Ascending aorta (tissue), 2 donors: ENCODE results near the gene SEMA3E. TPM values are rescaled to one million over a fixed set of nuclear protein-coding genes. Genes with fewer than 3 reads are reported as not detected.

Experiments used
- DNase-seq, 2 donors: peaks; one replicate each; pipeline ENCODE4 v3.0.0-alpha.2; 2019; ENCODE audit warnings: low spot score in 2 of 2
- H3K27ac ChIP-seq, 2 donors: fragments of 200-600 bp; sonication (generic); one replicate each; pipeline ENCODE4 v1.5.1; 2016 to 2017; ENCODE audit warnings: mild to moderate bottlenecking in 1 of 2
- H3K27me3 ChIP-seq: fragments of 200-600 bp; sonication (generic); one replicate; pipeline ENCODE4 v1.5.1; 2017
- H3K36me3 ChIP-seq, 2 donors: fragments of 200-600 bp; sonication (generic); one replicate each; pipeline ENCODE4 v1.5.1; 2016
- H3K4me1 ChIP-seq, 2 donors: fragments of 200-600 bp; sonication (generic); one replicate each; pipeline ENCODE4 v1.5.1; 2016 to 2017; ENCODE audit warnings: mild to moderate bottlenecking in 1 of 2
- H3K4me3 ChIP-seq, 2 donors: fragments of 200-600 bp; sonication (generic); one replicate each; pipeline ENCODE4 v1.5.1; 2016 to 2017; ENCODE audit warnings: mild to moderate bottlenecking in 1 of 2
- H3K9me3 ChIP-seq, 2 donors: fragments of 200-600 bp; sonication (generic); one replicate each; pipeline ENCODE4 v1.5.1; 2016
- CTCF ChIP-seq, 3 experiments: fragments of 200-600 bp in 2 of 3; fragments of 450-650 bp in 1 of 3; sonication (generic) in 2 of 3; IDR thresholded peaks; one replicate each; pipeline ENCODE4 v1.5.1; 2016 to 2019; ENCODE audit warnings: antibody characterized with exemption in 3 of 3, mild to moderate bottlenecking in 1 of 3, moderate library complexity in 1 of 3
- intact Hi-C: fragments of 100-400 bp; cut with DNase I; formaldehyde crosslinking; loops from one replicate; pipeline ENCODE4 v1.15.1; 2023
- total RNA-seq: library from RNA; depleted of rRNA; stranded (reverse); fragments of >200 nt; gene quantifications from one replicate; pipeline ENCODE4 v1.1.0, GENCODE V29; 2016

SEMA3E gene
- total RNA-seq, 1 donor from 2014 or later, result 4.3 TPM

- Histone ChIP-seq H3K9me3 (no peaks in the 10 kb centered on the region), H3K4me3 (no peak overlapping the region), H3K27me3 (no peaks in the 10 kb centered on the region), H3K27ac (no peak overlapping the region), H3K4me1 (no peaks in the 10 kb centered on the region), H3K36me3 (no peaks in the 10 kb centered on the region)
- DNase-seq, result no peak
- intact Hi-C loops, result no loop called here
- TF ChIP-seq CTCF (IDR thresholded peaks at IDR 0.05), result no peak
Measured at GRCh38 chr7:83614112-83614511, 34.8 kb downstream of the SEMA3E start.

- no peak overlapping the region for H3K27ac ChIP-seq
- H3K9me3 ChIP-seq, result no peaks in the 10 kb centered on the region
- no peaks in the 10 kb centered on the region for H3K4me1 ChIP-seq
- no peaks in the 10 kb centered on the region for H3K27me3 ChIP-seq
- TF ChIP-seq CTCF (IDR thresholded peaks at IDR 0.05), result no peak
- no peaks in the 10 kb centered on the region for H3K36me3 ChIP-seq
- H3K4me3 ChIP-seq, result no peak overlapping the region
- intact Hi-C loops, result no loop called here
- no peak for DNase-seq
Measured at GRCh38 chr7:83613232-83613631, 35.7 kb downstream of the SEMA3E start.

- no peaks in the 10 kb centered on the region for H3K9me3 ChIP-seq
- no peak for DNase-seq
- H3K4me3 ChIP-seq, result no peak overlapping the region
- intact Hi-C loops, result no loop called here
- no peaks in the 10 kb centered on the region for H3K4me1 ChIP-seq
- no peak for TF ChIP-seq CTCF (IDR thresholded peaks at IDR 0.05)
- H3K27ac ChIP-seq, result no peak overlapping the region
- H3K36me3 ChIP-seq, result no peaks in the 10 kb centered on the region
- no peaks in the 10 kb centered on the region for H3K27me3 ChIP-seq
Measured at GRCh38 chr7:83611776-83612175, 37.2 kb downstream of the SEMA3E start.

- DNase-seq, result no peak
- Histone ChIP-seq H3K9me3 (no peaks in the 10 kb centered on the region), H3K27ac (no peak overlapping the region), H3K4me1 (no peaks in the 10 kb centered on the region), H3K27me3 (no peaks in the 10 kb centered on the region), H3K36me3 (no peaks in the 10 kb centered on the region), H3K4me3 (no peak overlapping the region)
- TF ChIP-seq CTCF (IDR thresholded peaks at IDR 0.05), result no peak
- intact Hi-C loops, result no loop called here
Measured at GRCh38 chr7:83610649-83611304, 38.2 kb downstream of the SEMA3E start.

GRCh38 chr7:83608716-83609115 is 40.2 kb downstream of the SEMA3E start:
- Histone ChIP-seq H3K36me3 (no peaks in the 10 kb centered on the region), H3K4me1 (no peaks in the 10 kb centered on the region), H3K27ac (no peak overlapping the region), H3K4me3 (no peak overlapping the region), H3K9me3 (no peaks in the 10 kb centered on the region), H3K27me3 (no peaks in the 10 kb centered on the region)
- no peak for TF ChIP-seq CTCF (IDR thresholded peaks at IDR 0.05)
- no peak for DNase-seq
- intact Hi-C loops, result no loop called here

GRCh38 chr7:83603649-83604048 is 45.3 kb downstream of the SEMA3E start:
- Histone ChIP-seq H3K4me1 (no peaks in the 10 kb centered on the region), H3K4me3 (no peak overlapping the region), H3K36me3 (no peaks in the 10 kb centered on the region), H3K9me3 (no peaks in the 10 kb centered on the region), H3K27ac (no peak overlapping the region), H3K27me3 (no peaks in the 10 kb centered on the region)
- intact Hi-C loops, result no loop called here
- no peak for TF ChIP-seq CTCF (IDR thresholded peaks at IDR 0.05)
- DNase-seq, result no peak
